ENCODE results near the gene FILIP1L.

DNA sequence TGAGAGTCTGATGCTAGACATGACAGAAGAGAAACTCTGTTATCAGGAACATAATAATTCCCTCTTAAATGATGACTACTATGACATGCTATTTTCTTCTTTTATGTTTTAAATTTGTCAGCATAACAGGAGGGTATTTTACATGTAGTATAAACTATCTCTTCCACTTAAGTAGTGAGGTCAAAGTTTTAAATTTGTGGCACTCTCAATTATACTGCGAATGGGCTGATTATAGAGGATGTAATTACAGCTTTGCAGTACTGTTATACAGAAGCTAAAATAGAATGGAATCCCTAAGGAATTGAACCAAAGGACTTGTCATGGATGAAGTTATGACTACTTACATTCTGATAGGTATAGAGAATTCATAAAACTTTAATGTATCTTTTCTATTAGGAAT, 262.3 kb downstream of the FILIP1L start:
- TF ChIP-seq, protein P1, sequence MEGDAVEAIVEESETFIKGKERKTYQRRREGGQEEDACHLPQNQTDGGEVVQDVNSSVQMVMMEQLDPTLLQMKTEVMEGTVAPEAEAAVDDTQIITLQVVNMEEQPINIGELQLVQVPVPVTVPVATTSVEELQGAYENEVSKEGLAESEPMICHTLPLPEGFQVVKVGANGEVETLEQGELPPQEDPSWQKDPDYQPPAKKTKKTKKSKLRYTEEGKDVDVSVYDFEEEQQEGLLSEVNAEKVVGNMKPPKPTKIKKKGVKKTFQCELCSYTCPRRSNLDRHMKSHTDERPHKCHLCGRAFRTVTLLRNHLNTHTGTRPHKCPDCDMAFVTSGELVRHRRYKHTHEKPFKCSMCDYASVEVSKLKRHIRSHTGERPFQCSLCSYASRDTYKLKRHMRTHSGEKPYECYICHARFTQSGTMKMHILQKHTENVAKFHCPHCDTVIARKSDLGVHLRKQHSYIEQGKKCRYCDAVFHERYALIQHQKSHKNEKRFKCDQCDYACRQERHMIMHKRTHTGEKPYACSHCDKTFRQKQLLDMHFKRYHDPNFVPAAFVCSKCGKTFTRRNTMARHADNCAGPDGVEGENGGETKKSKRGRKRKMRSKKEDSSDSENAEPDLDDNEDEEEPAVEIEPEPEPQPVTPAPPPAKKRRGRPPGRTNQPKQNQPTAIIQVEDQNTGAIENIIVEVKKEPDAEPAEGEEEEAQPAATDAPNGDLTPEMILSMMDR (IDR thresholded peaks at IDR 0.05): no peak
- no peak for TF ChIP-seq POLR2A (IDR thresholded peaks at IDR 0.05)
